ENCODE data around the gene OPRD1. TPM values are rescaled to one million over a fixed set of nuclear protein-coding genes. Genes with fewer than 3 reads are reported as not detected.
"Not testable (repeated sequence)": the region's sequence is repeated elsewhere in the genome, so short reads cannot be mapped to it uniquely, and the experiment has no call there.

OPRD1 gene
- total RNA-seq, 4 donors from 2014 or later: not detected

- H3K27ac ChIP-seq: no peak overlapping the region
- H3K36me3 ChIP-seq: no peaks in the 10 kb centered on the region
- peaks cover 54% of the 10 kb centered on the region for H3K27me3 ChIP-seq
- DNase-seq (ENCODE audit: low spot score in 2 of 2): no peak
- H3K9me3 ChIP-seq: no peaks in the 10 kb centered on the region
- TF ChIP-seq, protein P1, sequence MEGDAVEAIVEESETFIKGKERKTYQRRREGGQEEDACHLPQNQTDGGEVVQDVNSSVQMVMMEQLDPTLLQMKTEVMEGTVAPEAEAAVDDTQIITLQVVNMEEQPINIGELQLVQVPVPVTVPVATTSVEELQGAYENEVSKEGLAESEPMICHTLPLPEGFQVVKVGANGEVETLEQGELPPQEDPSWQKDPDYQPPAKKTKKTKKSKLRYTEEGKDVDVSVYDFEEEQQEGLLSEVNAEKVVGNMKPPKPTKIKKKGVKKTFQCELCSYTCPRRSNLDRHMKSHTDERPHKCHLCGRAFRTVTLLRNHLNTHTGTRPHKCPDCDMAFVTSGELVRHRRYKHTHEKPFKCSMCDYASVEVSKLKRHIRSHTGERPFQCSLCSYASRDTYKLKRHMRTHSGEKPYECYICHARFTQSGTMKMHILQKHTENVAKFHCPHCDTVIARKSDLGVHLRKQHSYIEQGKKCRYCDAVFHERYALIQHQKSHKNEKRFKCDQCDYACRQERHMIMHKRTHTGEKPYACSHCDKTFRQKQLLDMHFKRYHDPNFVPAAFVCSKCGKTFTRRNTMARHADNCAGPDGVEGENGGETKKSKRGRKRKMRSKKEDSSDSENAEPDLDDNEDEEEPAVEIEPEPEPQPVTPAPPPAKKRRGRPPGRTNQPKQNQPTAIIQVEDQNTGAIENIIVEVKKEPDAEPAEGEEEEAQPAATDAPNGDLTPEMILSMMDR (IDR thresholded peaks at IDR 0.05): no peak
- TF ChIP-seq EP300 (IDR thresholded peaks at IDR 0.05) (no peak), POLR2A (IDR thresholded peaks at IDR 0.05) (no peak), POLR2AphosphoS5 (IDR thresholded peaks at IDR 0.05) (no peak)
- H3K4me1 ChIP-seq: no peaks in the 10 kb centered on the region
- no peak overlapping the region for H3K4me3 ChIP-seq
Measured at GRCh38 chr1:28819020-28819419, 7.0 kb downstream of the OPRD1 start.

GRCh38 chr1:28822799-28823198 is 10.8 kb downstream of the OPRD1 start:
- no peak for DNase-seq (ENCODE audit: low spot score in 2 of 2)
- Histone ChIP-seq H3K27me3 (peaks cover 23% of the 10 kb centered on the region), H3K9me3 (no peaks in the 10 kb centered on the region), H3K4me3 (no peak overlapping the region), H3K27ac (no peak overlapping the region), H3K4me1 (no peaks in the 10 kb centered on the region), H3K36me3 (no peaks in the 10 kb centered on the region)
- TF ChIP-seq POLR2AphosphoS5 (IDR thresholded peaks at IDR 0.05): no peak
- TF ChIP-seq POLR2A (IDR thresholded peaks at IDR 0.05): no peak
- TF ChIP-seq EP300 (IDR thresholded peaks at IDR 0.05): no peak
- TF ChIP-seq, protein P1 (IDR thresholded peaks at IDR 0.05): no peak
- WGBS: 26% methylated on average over 3 of the region's 3 CpGs

DNA sequence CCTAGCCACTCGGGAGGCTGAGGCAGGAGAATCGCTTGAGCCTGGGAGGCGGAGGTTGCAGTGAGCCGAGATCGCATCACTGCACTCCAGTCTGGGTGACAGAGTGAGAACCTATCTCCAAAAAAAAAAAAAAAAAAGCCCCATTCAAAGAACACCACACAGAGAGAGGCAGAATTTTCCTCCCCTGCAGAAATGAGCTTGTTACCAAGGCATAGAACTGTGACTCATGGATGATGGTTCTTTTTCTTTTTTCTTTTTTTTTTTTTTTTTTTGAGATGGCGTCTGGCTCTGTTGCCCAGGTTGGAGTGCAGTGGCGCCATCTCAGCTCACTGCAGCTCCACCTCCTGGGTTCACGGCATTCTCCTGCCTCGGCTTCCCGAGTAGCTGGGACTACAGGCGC is 12.1 kb downstream of the OPRD1 start:
- not testable (repeated sequence) for H3K27ac ChIP-seq, H3K9me3 ChIP-seq

DNA sequence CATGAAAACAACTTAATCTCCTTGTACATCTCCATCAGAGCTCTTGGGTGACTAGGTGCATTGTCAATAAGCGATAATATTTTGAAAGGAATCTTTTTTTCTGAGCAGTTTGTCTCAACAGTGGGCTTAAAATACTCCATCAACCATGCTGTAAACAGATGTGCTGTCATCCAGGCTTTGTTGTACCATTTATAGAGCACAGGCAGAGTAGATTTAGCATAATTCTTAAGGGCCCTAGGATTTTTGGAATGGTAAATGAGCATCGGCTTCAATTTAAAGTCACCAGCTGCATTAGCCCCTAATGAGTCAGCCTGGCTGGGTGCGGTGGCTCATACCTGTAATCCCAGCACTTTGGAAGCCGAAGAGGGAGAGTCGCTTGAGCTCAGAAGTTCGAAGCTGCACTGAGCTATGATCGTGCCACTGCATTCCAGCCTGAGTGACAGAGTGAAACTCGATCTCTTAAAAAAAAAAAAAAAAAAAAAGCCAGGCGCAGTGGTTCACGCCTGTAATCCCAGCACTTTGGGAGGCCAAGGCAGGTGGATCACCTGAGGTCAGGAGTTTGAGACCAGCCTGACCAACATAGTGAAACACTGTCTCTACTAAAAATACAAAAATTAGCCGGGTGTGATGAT is 16.4 kb downstream of the OPRD1 start:
- H3K9me3 ChIP-seq; H3K36me3 ChIP-seq; H3K27ac ChIP-seq; H3K27me3 ChIP-seq; DNase-seq (ENCODE audit: low spot score in 2 of 2); H3K4me1 ChIP-seq; H3K4me3 ChIP-seq: not testable (repeated sequence)
- WGBS: 37% methylated on average over 11 of the region's 11 CpGs

More for the DNA sequence above, 12.1 kb downstream of the OPRD1 start:
- DNase-seq (ENCODE audit: low spot score in 2 of 2); H3K4me1 ChIP-seq; H3K36me3 ChIP-seq; H3K4me3 ChIP-seq: not testable (repeated sequence)
- 89% methylated on average over 11 of the region's 11 CpGs for WGBS
- peaks cover 12% of the 10 kb centered on the region for H3K27me3 ChIP-seq

DNA sequence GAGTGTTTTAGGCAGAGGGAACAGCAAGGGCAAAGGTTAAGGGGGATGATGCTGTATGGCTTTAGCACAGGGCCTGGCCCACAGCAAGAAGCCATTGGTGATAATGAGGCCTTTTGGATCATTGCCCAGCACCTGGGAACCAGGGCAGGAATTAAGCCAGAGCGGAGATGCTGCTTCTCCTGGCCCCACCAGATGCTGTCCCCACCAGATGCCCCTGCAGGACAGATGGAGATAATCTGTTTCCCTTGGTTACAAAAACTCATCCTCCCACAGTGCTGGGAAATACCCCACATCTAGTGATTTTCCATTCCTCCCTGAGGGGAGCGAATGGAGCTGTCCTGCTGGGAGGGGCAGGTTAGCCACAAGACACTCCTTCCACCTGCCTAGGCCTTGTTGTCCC is 18.8 kb downstream of the OPRD1 start:
- no peaks in the 10 kb centered on the region for H3K9me3 ChIP-seq
- no peak overlapping the region for H3K27ac ChIP-seq
- no peak overlapping the region for H3K4me3 ChIP-seq
- DNase-seq (ENCODE audit: low spot score in 2 of 2): no peak
- no peaks in the 10 kb centered on the region for H3K4me1 ChIP-seq
- TF ChIP-seq, protein P1 (IDR thresholded peaks at IDR 0.05): no peak
- TF ChIP-seq POLR2AphosphoS5 (IDR thresholded peaks at IDR 0.05): no peak
- no peak for TF ChIP-seq POLR2A (IDR thresholded peaks at IDR 0.05)
- no peak for TF ChIP-seq EP300 (IDR thresholded peaks at IDR 0.05)
- no peaks in the 10 kb centered on the region for H3K27me3 ChIP-seq
- 58% methylated on average over 2 of the region's 2 CpGs for WGBS
- H3K36me3 ChIP-seq: no peaks in the 10 kb centered on the region

DNA sequence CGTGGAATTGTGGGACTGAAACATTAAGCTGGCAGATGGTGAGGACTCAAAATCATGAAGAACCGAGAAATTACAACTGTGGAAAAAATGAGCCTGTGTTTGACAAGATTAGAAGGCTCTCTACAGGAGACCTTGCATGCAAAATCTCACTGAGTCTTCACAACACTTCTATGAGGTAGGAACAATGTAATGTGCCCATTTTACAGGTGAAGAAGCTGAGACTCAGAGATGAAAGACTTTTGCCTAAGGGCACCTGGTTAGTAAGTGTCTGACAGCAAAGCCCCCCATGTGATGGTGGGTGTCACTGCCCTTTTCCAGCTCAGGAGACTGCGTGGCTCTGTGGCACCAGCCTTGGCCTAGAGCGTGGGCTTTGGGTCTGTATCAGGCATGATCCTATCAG is 21.0 kb downstream of the OPRD1 start:
- no peaks in the 10 kb centered on the region for H3K9me3 ChIP-seq
- no peak overlapping the region for H3K4me3 ChIP-seq
- no peak for DNase-seq (ENCODE audit: low spot score in 2 of 2)
- no peaks in the 10 kb centered on the region for H3K4me1 ChIP-seq
- TF ChIP-seq, protein P1 (IDR thresholded peaks at IDR 0.05): no peak
- TF ChIP-seq POLR2A (IDR thresholded peaks at IDR 0.05) (no peak), POLR2AphosphoS5 (IDR thresholded peaks at IDR 0.05) (no peak), EP300 (IDR thresholded peaks at IDR 0.05) (no peak)
- H3K27ac ChIP-seq: no peak overlapping the region
- H3K27me3 ChIP-seq: peaks cover 3% of the 10 kb centered on the region
- no peaks in the 10 kb centered on the region for H3K36me3 ChIP-seq
- 82% methylated on average over 4 of the region's 4 CpGs for WGBS
